Sigmoid colon (tissue), 7 donors: ENCODE measurements around the gene RRBP1. TPM values are rescaled to one million over a fixed set of nuclear protein-coding genes. Genes with fewer than 3 reads are reported as not detected.

ENCODE experiments used
- DNase-seq: peaks from one replicate; pipeline ENCODE4 v3.0.0-alpha.2; 2019
- H3K27ac ChIP-seq, 4 donors: fragments of 200-600 bp; sonication (generic); one replicate each; pipeline ENCODE4 v1.5.1; 2016 to 2019; ENCODE audit warnings: mild to moderate bottlenecking in 1 of 4
- H3K27me3 ChIP-seq, 3 donors: fragments of 200-600 bp; sonication (generic); one replicate each; pipeline ENCODE4 v1.5.1; 2019; ENCODE audit warnings: mild to moderate bottlenecking in 1 of 3
- H3K36me3 ChIP-seq, 4 donors: fragments of 200-600 bp; sonication (generic); one replicate each; pipeline ENCODE4 v1.5.1; 2016 to 2019
- H3K4me1 ChIP-seq, 4 donors: fragments of 200-600 bp; sonication (generic); one replicate each; pipeline ENCODE4 v1.5.1; 2017 to 2019
- H3K4me3 ChIP-seq, 4 donors: fragments of 200-600 bp; sonication (generic); one replicate each; pipeline ENCODE4 v1.5.1; 2017 to 2019; ENCODE audit warnings: mild to moderate bottlenecking in 2 of 4, moderate library complexity in 1 of 4
- H3K9me3 ChIP-seq, 4 donors: fragments of 200-600 bp in 3 of 4; sonication (generic) in 3 of 4; one replicate each; pipeline versions ENCODE4 v1.5.1 to v1.6.1; 2013 to 2019
- EP300 ChIP-seq, 4 donors: sonication (generic); formaldehyde crosslinking; IDR thresholded peaks; one replicate each; pipeline ENCODE4 v1.6.1; 2017; ENCODE audit warnings: antibody characterized with exemption in 4 of 4
- POLR2A ChIP-seq, 2 donors: fragments of 450-650 bp; IDR thresholded peaks; one replicate each; pipeline ENCODE4 v1.6.1; 2016; ENCODE audit warnings: antibody characterized with exemption in 2 of 2, mild to moderate bottlenecking in 2 of 2, moderate library complexity in 2 of 2
- POLR2AphosphoS5 ChIP-seq, 4 donors: sonication (generic); formaldehyde crosslinking; IDR thresholded peaks; one replicate each; pipeline ENCODE4 v1.6.1; 2017; ENCODE audit warnings: antibody characterized with exemption in 4 of 4
- WGBS, 2 donors: extraction: QIAGEN DNeasy Blood & Tissue Kit; methylation state at CpG; one replicate each; pipeline ENCODE4 v1.1.7; 2013; 5-methylcytosine and 5-hydroxymethylcytosine counted together
- intact Hi-C: fragments of 100-400 bp; cut with DNase I; formaldehyde crosslinking; loops from one replicate; pipeline ENCODE4 v1.15.1; 2023
- polyA plus RNA-seq, 3 donors: library from polyadenylated mRNA; stranded (reverse); fragments of 200-250 nt; gene quantifications; one replicate each; pipeline ENCODE4 v1.2.3, GENCODE V29; 2013
- total RNA-seq, 4 donors: library from RNA; depleted of rRNA; stranded (reverse); fragments of >200 nt; gene quantifications; one replicate each; pipeline ENCODE4 v1.1.0, GENCODE V29; 2016
- TF ChIP-seq, protein P1 (sequence below), 4 experiments: fragments of 450-650 bp in 3 of 4; fragments of 200-600 bp in 1 of 4; IDR thresholded peaks; one replicate each; pipeline ENCODE4 v1.5.1; 2016 to 2019; ENCODE audit warnings: antibody characterized with exemption in 4 of 4, mild to moderate bottlenecking in 3 of 4, moderate library complexity in 2 of 4
- donor health status: healthy with polysubstance abuse.
- donor health status: Bipolar disorder and iron deficiency.
- donor health status: healthy.

The RRBP1 gene
- total and polyA plus RNA-seq, 7 donors: 24.6 to 245 (median 35.3) TPM

DNA sequence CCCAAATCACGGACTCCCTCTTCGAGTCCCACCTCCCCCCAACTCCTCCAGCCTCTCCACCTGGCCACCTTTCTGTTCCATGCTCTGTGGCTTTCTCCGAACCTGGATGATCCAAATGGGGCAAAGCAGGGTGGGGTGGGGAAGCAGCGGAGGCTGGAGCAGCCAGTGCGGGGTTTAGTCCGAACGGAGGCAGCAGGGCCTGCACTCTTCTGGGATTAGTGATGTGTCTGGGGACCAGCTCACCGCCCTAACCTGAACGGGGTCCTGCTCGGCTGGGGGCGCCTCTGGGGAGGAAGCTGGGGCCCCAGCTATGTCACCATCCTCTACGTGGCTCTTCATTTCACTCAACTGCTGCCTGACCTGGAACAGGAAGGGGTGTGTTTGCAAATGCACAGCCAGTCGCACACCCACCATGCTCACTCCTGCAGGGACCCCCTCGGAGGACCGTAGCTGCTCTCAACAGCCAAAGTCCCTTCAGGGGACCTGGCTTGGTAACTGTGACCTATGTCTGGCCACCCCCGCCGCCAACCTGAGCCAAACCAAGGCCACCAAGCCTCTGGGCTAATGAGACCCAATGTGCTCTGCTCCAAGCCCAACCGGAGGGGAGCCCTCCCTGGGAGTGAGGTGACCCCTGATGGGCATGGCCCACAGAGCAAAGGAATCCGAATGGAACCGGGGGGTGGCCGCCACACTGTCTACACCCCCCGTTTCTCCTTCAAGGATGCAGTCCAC is 65.4 kb downstream of the RRBP1 start:
- intact Hi-C loops: loop anchor here (1.0 kb wide), 2 partner anchors 79 to 111 kb away; no protein-coding TSS in a partner anchor
- peaks cover 0 to 57% (median 56%) of the 10 kb centered on the region in 4 donors for H3K4me1 ChIP-seq
- DNase-seq: peak; percentile 71
- peaks cover 13 to 50% (median 18%) of the 10 kb centered on the region in 4 donors for H3K36me3 ChIP-seq
- no peaks in the 10 kb centered on the region for H3K9me3 ChIP-seq
- 85 to 87% methylated on average over 22 of the region's 22 CpGs for WGBS, 2 donors
- peak overlapping the region in 3 of 4 donors; percentile 86 to 100 (median 99) for H3K27ac ChIP-seq
- H3K4me3 ChIP-seq: no peak overlapping the region
- no peaks in the 10 kb centered on the region for H3K27me3 ChIP-seq
- no peak for TF ChIP-seq EP300 (IDR thresholded peaks at IDR 0.05)
- TF ChIP-seq POLR2A (IDR thresholded peaks at IDR 0.05): no peak
- TF ChIP-seq, protein P1, sequence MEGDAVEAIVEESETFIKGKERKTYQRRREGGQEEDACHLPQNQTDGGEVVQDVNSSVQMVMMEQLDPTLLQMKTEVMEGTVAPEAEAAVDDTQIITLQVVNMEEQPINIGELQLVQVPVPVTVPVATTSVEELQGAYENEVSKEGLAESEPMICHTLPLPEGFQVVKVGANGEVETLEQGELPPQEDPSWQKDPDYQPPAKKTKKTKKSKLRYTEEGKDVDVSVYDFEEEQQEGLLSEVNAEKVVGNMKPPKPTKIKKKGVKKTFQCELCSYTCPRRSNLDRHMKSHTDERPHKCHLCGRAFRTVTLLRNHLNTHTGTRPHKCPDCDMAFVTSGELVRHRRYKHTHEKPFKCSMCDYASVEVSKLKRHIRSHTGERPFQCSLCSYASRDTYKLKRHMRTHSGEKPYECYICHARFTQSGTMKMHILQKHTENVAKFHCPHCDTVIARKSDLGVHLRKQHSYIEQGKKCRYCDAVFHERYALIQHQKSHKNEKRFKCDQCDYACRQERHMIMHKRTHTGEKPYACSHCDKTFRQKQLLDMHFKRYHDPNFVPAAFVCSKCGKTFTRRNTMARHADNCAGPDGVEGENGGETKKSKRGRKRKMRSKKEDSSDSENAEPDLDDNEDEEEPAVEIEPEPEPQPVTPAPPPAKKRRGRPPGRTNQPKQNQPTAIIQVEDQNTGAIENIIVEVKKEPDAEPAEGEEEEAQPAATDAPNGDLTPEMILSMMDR (IDR thresholded peaks at IDR 0.05): no peak
- no peak for TF ChIP-seq POLR2AphosphoS5 (IDR thresholded peaks at IDR 0.05)

DNA sequence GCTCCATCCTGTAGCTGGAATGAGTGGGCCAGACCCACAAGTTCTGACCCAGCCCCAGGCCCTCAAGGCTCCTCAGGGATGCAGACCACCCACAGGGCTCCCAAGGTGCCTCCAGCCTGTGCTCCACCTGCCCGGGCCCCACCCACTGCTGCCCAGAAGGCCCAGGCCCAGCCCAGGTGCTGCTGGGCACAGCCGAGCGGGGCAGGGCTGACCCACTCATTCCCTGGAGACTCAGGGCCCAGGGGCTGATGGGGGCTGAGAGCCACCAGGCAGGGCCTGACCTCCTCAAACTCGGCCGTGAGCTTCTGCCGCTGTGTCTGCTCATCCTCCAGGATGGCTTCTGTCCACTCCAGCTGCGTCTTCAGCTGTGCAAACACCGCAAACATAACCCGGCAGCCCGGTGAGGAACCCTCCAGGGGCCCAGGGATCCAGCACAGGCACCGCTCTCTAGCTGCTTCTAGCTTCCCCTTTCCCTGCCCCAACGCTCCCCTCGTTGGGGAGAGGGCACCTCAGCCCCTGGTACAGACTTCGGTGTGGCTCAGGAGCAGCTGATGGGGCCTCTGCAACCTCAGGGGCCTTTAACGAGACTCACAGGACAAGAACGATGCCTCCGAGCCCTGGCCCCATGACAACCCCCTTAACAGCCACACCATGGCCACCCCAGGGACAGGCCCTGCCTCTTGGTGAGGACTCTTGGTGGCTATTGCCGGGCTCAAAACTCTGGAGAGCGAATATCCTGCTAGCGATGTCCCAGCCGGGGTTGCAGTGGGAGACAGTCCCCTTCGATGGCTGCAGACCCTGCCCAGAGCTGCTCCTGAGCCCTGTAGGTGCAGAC is 66.2 kb downstream of the RRBP1 start:
- DNase-seq: peak; percentile 72
- TF ChIP-seq POLR2AphosphoS5 (IDR thresholded peaks at IDR 0.05) (no peak), POLR2A (IDR thresholded peaks at IDR 0.05) (no peak), EP300 (IDR thresholded peaks at IDR 0.05) (no peak)
- TF ChIP-seq, protein P1 (IDR thresholded peaks at IDR 0.05): no peak
- Histone ChIP-seq H3K27ac (peak overlapping the region; percentile 86 to 100 (median 92)), H3K9me3 (no peaks in the 10 kb centered on the region), H3K4me1 (peaks cover 0 to 65% (median 63%) of the 10 kb centered on the region in 4 donors), H3K36me3 (peaks cover 13 to 49% (median 20%) of the 10 kb centered on the region in 4 donors), H3K4me3 (no peak overlapping the region), H3K27me3 (no peaks in the 10 kb centered on the region)
- WGBS, 2 donors: 57 to 63% methylated on average over 22 of the region's 22 CpGs
- intact Hi-C loops: loop anchor here (2.0 kb wide), 1 partner anchor 85 kb away; the partner anchor contains the start of gene BFSP1

DNA sequence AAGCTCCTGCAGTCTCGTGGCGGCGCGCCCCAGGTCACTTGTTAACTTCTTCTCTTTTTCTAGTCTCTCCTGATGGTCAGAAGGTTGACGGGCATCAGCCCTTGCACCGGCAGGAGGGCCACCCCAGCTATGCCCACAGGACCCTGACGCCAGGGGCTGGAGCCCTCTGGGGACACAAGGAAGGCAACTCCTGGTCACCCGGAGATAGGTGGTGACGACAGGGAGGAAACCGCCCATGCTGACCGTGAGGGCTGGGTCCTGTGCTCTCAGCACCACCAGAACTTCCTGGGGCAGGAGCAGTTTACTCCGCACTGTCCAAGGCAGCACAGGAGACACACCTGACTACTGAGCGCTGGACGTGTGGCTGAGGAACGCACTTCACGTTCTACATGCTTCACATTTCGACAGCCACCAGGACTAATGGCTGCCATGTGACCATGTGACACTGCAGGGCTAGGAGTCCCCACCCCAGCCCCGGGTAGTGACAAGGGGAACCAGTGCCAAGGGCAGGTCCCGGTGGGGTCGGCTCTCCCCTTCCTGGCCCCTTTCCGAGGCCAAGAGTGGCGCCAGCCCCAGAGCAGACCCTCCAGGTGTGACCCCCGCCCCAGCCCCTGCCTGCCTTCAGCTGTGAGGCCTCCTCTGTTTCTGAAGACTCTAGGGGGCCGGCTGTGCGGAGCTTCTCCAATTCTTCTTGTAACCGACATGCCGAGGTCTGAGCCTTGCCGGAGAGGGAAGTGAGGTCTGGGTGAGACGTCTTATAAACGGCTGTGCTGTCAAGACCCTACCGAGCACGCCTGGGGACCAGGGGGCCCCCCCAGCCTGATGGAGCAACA is 67.0 kb downstream of the RRBP1 start:
- Histone ChIP-seq H3K27me3 (no peaks in the 10 kb centered on the region), H3K27ac (peak overlapping the region; percentile 86 to 100 (median 92)), H3K9me3 (no peaks in the 10 kb centered on the region), H3K4me1 (peaks cover 0 to 73% (median 72%) of the 10 kb centered on the region in 4 donors), H3K36me3 (peaks cover 9 to 44% (median 13%) of the 10 kb centered on the region in 4 donors), H3K4me3 (peak overlapping the region in 1 of 4 donors; percentile 24)
- TF ChIP-seq POLR2AphosphoS5 (IDR thresholded peaks at IDR 0.05) (no peak), EP300 (IDR thresholded peaks at IDR 0.05) (no peak), POLR2A (IDR thresholded peaks at IDR 0.05) (no peak)
- TF ChIP-seq, protein P1 (IDR thresholded peaks at IDR 0.05): no peak
- DNase-seq: peak; percentile 75
- intact Hi-C loops: loop anchor here (2.0 kb wide), 1 partner anchor 84 kb away; the partner anchor contains the start of gene BFSP1
- 52 to 64% methylated on average over 32 of the region's 32 CpGs for WGBS, 2 donors

DNA sequence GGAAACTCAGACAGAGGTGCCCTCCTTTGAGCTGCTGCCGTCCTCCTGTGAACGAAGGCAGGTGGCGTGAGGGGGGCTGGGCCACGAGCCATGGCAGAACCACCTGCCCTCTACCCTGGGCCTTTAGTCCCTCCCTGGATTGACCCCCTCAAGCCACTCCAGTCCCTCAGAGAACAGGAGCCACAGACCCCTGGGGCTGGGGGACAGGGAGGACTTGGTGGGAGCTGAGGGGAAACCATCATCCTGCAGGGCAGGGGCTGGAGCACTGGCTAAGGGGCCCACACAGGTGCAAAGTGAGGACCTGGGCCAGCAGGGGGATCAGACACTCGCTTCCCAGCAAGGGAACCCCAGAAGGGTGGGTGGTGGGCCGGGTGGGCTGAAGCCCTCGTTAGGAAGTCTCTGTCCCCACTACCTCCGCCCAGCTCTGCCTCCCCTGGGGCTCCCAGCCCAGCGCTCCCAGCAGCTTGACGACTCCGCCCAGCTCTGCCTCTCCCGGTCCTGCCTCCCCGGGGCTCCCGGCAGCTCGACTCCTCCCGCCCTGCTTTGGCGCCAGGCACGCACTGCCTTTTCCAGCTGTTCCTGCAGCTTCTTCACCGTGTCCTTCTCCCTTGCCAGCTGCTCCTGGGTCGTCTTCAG is 67.7 kb downstream of the RRBP1 start:
- peak overlapping the region in 1 of 4 donors; percentile 24 for H3K4me3 ChIP-seq
- H3K27me3 ChIP-seq: no peaks in the 10 kb centered on the region
- peaks cover 0 to 81% (median 79%) of the 10 kb centered on the region in 4 donors for H3K4me1 ChIP-seq
- H3K27ac ChIP-seq: peak overlapping the region; percentile 86 to 100 (median 92)
- 28 to 59% methylated on average over 20 of the region's 20 CpGs for WGBS, 2 donors
- H3K36me3 ChIP-seq: peaks cover 2 to 44% (median 13%) of the 10 kb centered on the region in 4 donors
- intact Hi-C loops: loop anchor here (2.0 kb wide), 1 partner anchor 83 kb away; the partner anchor contains the start of gene BFSP1
- H3K9me3 ChIP-seq: no peaks in the 10 kb centered on the region
- DNase-seq: peak; percentile 97
- TF ChIP-seq, protein P1 (IDR thresholded peaks at IDR 0.05): no peak
- TF ChIP-seq POLR2AphosphoS5 (IDR thresholded peaks at IDR 0.05): peak; percentile 57 to 72 (median 62)
